HCT116 (cell line): ENCODE measurements around the gene MMS22L. TPM values are rescaled to one million over a fixed set of nuclear protein-coding genes. Genes with fewer than 3 reads are reported as not detected.

ENCODE experiments used
- ATAC-seq: fragments of 200-7000 bp; cut with Tn5 transposase; 2 replicates; pipeline ENCODE4 v1.9.1; 2020; ENCODE audit warnings: mild to moderate bottlenecking, moderate library complexity
- BruUV-seq: library from RNA; stranded (reverse); fragments of 400-500 nt; replicated peaks from 2 replicates; lab custom pipeline; 2021; lab: Mats Ljungman, UMichigan
- CTCF ChIA-PET: fragments of 300-600 bp; sonication (Branson Sonifier 250); formaldehyde crosslinking; loops from one replicate; lab custom pipeline; 2021; ENCODE audit warnings: antibody characterized with exemption; lab: Charles Lee
- POLR2A ChIA-PET: fragments of 300-600, 350-600 bp; sonication (Branson Sonifier 250); formaldehyde crosslinking; loops from one replicate; lab custom pipeline; 2021; ENCODE audit warnings: antibody characterized with exemption; lab: Charles Lee
- RAD21 ChIA-PET, 2 experiments: fragments of 300-600 bp; sonication (Branson Sonifier 250); formaldehyde crosslinking; loops; one replicate each; lab custom pipeline; 2023; ENCODE audit warnings: low total read pairs in 2 of 2; ENCODE audit not compliant: uncharacterized antibody in 2 of 2, unreplicated experiment in 2 of 2, low non-redundant PET in 1 of 2; lab: Charles Lee
- DNase-seq: peaks from one replicate; pipeline ENCODE4 v3.0.0-alpha.2; 2010; ENCODE audit warnings: low read depth, low spot score
- H2AFZ ChIP-seq: fragments of 200-600 bp; shearing (Covaris generic), sonication (generic); 2 replicates; pipeline ENCODE4 v1.6.1; 2017; ENCODE audit warnings: low read depth, mixed run types, mixed read lengths, antibody characterized with exemption, low read length; ENCODE audit not compliant: poor library complexity, severe bottlenecking
- H3K27ac ChIP-seq: 2 replicates; pipeline ENCODE4 v1.5.1; 2012; ENCODE audit warnings: low read depth, low read length
- H3K27me3 ChIP-seq: fragments of 200-600 bp; sonication (generic); 2 replicates; pipeline ENCODE4 v1.6.1; 2016; ENCODE audit warnings: mixed run types, low read length, mixed read lengths; ENCODE audit not compliant: insufficient read depth
- H3K36me3 ChIP-seq, 2 experiments: fragments of 200-500 bp in 1 of 2; fragments of 200-600 bp in 1 of 2; sonication (Bioruptor generic) in 1 of 2; sonication (generic) in 1 of 2; 2 replicates each; pipeline versions ENCODE4 v1.5.1 to v1.6.1; 2014 to 2016; ENCODE audit warnings: low read length in 2 of 2, inconsistent platforms in 1 of 2, mixed read lengths in 1 of 2, mixed run types in 1 of 2; ENCODE audit not compliant: insufficient read depth in 2 of 2, control insufficient read depth in 1 of 2
- H3K4me1 ChIP-seq, 2 experiments: fragments of 200-600 bp in 1 of 2; sonication (generic) in 1 of 2; 2 replicates each; pipeline versions ENCODE4 v1.5.1 to v1.6.1; 2012 to 2017; ENCODE audit warnings: low read length in 2 of 2, inconsistent platforms in 1 of 2, mild to moderate bottlenecking in 1 of 2, mixed read lengths in 1 of 2, mixed run types in 1 of 2, moderate library complexity in 1 of 2; ENCODE audit not compliant: insufficient read depth in 2 of 2, control insufficient read depth in 1 of 2
- H3K4me2 ChIP-seq: fragments of 200-600 bp; sonication (generic); 2 replicates; pipeline ENCODE4 v1.6.1; 2017; ENCODE audit warnings: mixed run types, low read length, mixed read lengths
- H3K4me3 ChIP-seq, 2 experiments: fragments of 200-600 bp in 1 of 2; sonication (generic) in 1 of 2; replicated peaks in 1 of 2; 2 replicates each; pipeline ENCODE4 v1.5.1; 2011 to 2016; ENCODE audit warnings: low read length in 2 of 2, control low read depth in 1 of 2, low read depth in 1 of 2, mild to moderate bottlenecking in 1 of 2, mixed read lengths in 1 of 2, mixed run types in 1 of 2
- H3K79me2 ChIP-seq: fragments of 200-600 bp; sonication (generic); 2 replicates; pipeline ENCODE4 v1.6.1; 2017; ENCODE audit warnings: mild to moderate bottlenecking, mixed run types, low read length, moderate library complexity, mixed read lengths; ENCODE audit not compliant: insufficient read depth
- H3K9ac ChIP-seq: fragments of 200-600 bp; sonication (generic); 2 replicates; pipeline ENCODE4 v1.6.1; 2016; ENCODE audit warnings: low read length, mixed read lengths
- H3K9me2 ChIP-seq: fragments of 200-600 bp; sonication (generic), shearing (Covaris generic); 2 replicates; pipeline ENCODE4 v1.6.1; 2017; ENCODE audit warnings: mixed run types, mild to moderate bottlenecking, moderate library complexity; ENCODE audit not compliant: insufficient read depth
- H3K9me3 ChIP-seq, 2 experiments: fragments of 200-500 bp in 1 of 2; fragments of 200-600 bp in 1 of 2; sonication (Bioruptor generic) in 1 of 2; sonication (generic) in 1 of 2; 2 replicates each; pipeline ENCODE4 v1.6.1; 2014 to 2017; ENCODE audit warnings: low read length in 2 of 2, mixed read lengths in 2 of 2, inconsistent platforms in 1 of 2, low read depth in 1 of 2, mild to moderate bottlenecking in 1 of 2, mixed run types in 1 of 2, moderate library complexity in 1 of 2; ENCODE audit not compliant: control insufficient read depth in 1 of 2, insufficient read depth in 1 of 2
- H4K20me1 ChIP-seq: fragments of 200-600 bp; sonication (generic), shearing (Covaris generic); 2 replicates; pipeline ENCODE4 v1.6.1; 2017; ENCODE audit warnings: mixed run types, mild to moderate bottlenecking, moderate library complexity; ENCODE audit not compliant: insufficient read depth
- CBX3 ChIP-seq: IDR thresholded peaks from 2 replicates; pipeline ENCODE4 v1.6.1; 2012; ENCODE audit warnings: low read depth
- CEBPB ChIP-seq: IDR thresholded peaks from 2 replicates; pipeline ENCODE4 v1.6.1; 2012; ENCODE audit warnings: low read depth
- ELF1 ChIP-seq: IDR thresholded peaks from 2 replicates; pipeline ENCODE4 v1.6.1; 2012; ENCODE audit warnings: low read depth, borderline replicate concordance
- EZH2 ChIP-seq: fragments of 200-600 bp; sonication (generic); IDR thresholded peaks from 2 replicates; pipeline ENCODE4 v1.6.1; 2017; ENCODE audit warnings: antibody characterized with exemption, mixed run types
- EZH2phosphoT487 ChIP-seq: fragments of 200-600 bp; IDR thresholded peaks from 2 replicates; pipeline ENCODE4 v1.6.1; 2018; ENCODE audit warnings: antibody characterized with exemption, borderline replicate concordance
- JUND ChIP-seq: IDR thresholded peaks from 2 replicates; pipeline ENCODE4 v1.6.1; 2012
- POLR2A ChIP-seq: IDR thresholded peaks from 2 replicates; pipeline ENCODE4 v1.7.0; 2011; ENCODE audit warnings: borderline replicate concordance; ENCODE audit not compliant: insufficient read depth, insufficient read length; ENCODE audit errors: extremely low read depth
- POLR2AphosphoS5 ChIP-seq: IDR thresholded peaks from 2 replicates; pipeline ENCODE4 v1.6.1; 2011; ENCODE audit warnings: mild to moderate bottlenecking, low read depth, low read length, moderate library complexity
- RAD21 ChIP-seq: IDR thresholded peaks from 2 replicates; pipeline ENCODE4 v1.6.1; 2012; ENCODE audit warnings: low read depth, mild to moderate bottlenecking
- SP1 ChIP-seq: IDR thresholded peaks from 2 replicates; pipeline ENCODE4 v1.6.1; 2012; ENCODE audit warnings: low read depth
- SRF ChIP-seq: IDR thresholded peaks from 2 replicates; pipeline ENCODE4 v1.6.1; 2012; ENCODE audit warnings: low read depth
- TCF7L2 ChIP-seq: IDR thresholded peaks from 2 replicates; pipeline ENCODE4 v1.7.0; 2011; ENCODE audit warnings: borderline replicate concordance, inconsistent platforms; ENCODE audit not compliant: insufficient read depth, insufficient read length; ENCODE audit errors: extremely low read depth
- YY1 ChIP-seq: IDR thresholded peaks from 2 replicates; pipeline ENCODE4 v1.6.1; 2011; ENCODE audit warnings: low read length, low read depth, moderate library complexity, mild to moderate bottlenecking; ENCODE audit not compliant: insufficient replicate concordance; ENCODE audit errors: extremely low read depth
- ZFX ChIP-seq: fragments of 450-650 bp; IDR thresholded peaks from 2 replicates; pipeline ENCODE4 v1.6.1; 2017
- ZNF274 ChIP-seq: fragments of 200-500 bp; sonication (Bioruptor generic); IDR thresholded peaks from 2 replicates; pipeline ENCODE4 v1.6.1; 2014; ENCODE audit warnings: mild to moderate bottlenecking, low read depth, low read length, inconsistent platforms
- intact Hi-C: fragments of 100-400 bp; cut with micrococcal nuclease; formaldehyde crosslinking; loops from 2 replicates; pipeline ENCODE4 v1.10.0; 2022
- total RNA-seq: library from RNA; stranded (reverse); gene quantifications from one replicate; pipeline ENCODE4 v1.2.1, GENCODE V29; 2021; ENCODE audit not compliant: unreplicated experiment
- TF ChIP-seq, protein P1 (sequence below): IDR thresholded peaks from 2 replicates; pipeline ENCODE4 v1.6.1; 2012; ENCODE audit warnings: low read depth
- TF ChIP-seq, protein P2 (sequence below): IDR thresholded peaks from 2 replicates; pipeline ENCODE4 v1.6.1; 2011; ENCODE audit warnings: mild to moderate bottlenecking, low read length, moderate library complexity; ENCODE audit not compliant: insufficient replicate concordance; ENCODE audit errors: extremely low read depth

MMS22L gene
- total RNA-seq, 1 experiment from 2014 or later = 44.1 TPM

DNA sequence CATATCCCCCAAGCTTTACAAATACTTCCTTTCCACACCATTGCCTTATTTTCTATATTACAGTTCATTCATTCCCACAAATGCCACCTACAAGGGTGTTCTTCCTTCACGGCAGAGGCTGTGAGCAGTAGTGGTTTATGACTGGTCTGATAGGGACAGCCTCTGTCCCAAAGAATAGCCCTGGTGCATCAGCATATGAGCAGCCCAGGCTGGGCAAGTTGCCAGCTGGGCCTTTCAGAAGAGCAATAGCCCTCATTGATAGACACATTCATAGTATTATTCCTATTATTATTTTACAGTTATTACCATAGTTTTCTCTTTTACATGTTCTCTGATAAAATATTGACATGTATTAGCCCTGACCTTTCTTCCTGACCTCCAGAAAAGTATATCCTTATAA lies 149.9 kb downstream of the MMS22L start:
- DNase-seq = no peak
- no peaks in the 10 kb centered on the region for H3K27me3 ChIP-seq
- H3K36me3 ChIP-seq = no peaks in the 10 kb centered on the region
- no peak overlapping the region for H3K9ac ChIP-seq
- no peaks in the 10 kb centered on the region for H4K20me1 ChIP-seq
- H3K4me2 ChIP-seq = no peak overlapping the region
- intact Hi-C loops = no loop called here
- ATAC-seq = no peak
- BruUV-seq = no TSS peak
- POLR2A ChIA-PET = no interaction called here
- H3K4me3 ChIP-seq = no peak overlapping the region
- no peak overlapping the region for H2AFZ ChIP-seq
- no peaks in the 10 kb centered on the region for H3K4me1 ChIP-seq
- H3K9me2 ChIP-seq = no peaks in the 10 kb centered on the region
- CTCF ChIA-PET = no interaction called here
- RAD21 ChIA-PET = no interaction called here
- no peaks in the 10 kb centered on the region for H3K79me2 ChIP-seq
- no peaks in the 10 kb centered on the region for H3K9me3 ChIP-seq
- no peak overlapping the region for H3K27ac ChIP-seq
- TF ChIP-seq SRF (no peak), TCF7L2 (no peak), ZFX (no peak), POLR2A (no peak), SP1 (no peak), CBX3 (no peak), POLR2AphosphoS5 (no peak), EZH2phosphoT487 (no peak), JUND (no peak), RAD21 (no peak), ELF1 (no peak), CEBPB (no peak), EZH2 (no peak), ZNF274 (no peak), YY1 (no peak)
- TF ChIP-seq, protein P1, sequence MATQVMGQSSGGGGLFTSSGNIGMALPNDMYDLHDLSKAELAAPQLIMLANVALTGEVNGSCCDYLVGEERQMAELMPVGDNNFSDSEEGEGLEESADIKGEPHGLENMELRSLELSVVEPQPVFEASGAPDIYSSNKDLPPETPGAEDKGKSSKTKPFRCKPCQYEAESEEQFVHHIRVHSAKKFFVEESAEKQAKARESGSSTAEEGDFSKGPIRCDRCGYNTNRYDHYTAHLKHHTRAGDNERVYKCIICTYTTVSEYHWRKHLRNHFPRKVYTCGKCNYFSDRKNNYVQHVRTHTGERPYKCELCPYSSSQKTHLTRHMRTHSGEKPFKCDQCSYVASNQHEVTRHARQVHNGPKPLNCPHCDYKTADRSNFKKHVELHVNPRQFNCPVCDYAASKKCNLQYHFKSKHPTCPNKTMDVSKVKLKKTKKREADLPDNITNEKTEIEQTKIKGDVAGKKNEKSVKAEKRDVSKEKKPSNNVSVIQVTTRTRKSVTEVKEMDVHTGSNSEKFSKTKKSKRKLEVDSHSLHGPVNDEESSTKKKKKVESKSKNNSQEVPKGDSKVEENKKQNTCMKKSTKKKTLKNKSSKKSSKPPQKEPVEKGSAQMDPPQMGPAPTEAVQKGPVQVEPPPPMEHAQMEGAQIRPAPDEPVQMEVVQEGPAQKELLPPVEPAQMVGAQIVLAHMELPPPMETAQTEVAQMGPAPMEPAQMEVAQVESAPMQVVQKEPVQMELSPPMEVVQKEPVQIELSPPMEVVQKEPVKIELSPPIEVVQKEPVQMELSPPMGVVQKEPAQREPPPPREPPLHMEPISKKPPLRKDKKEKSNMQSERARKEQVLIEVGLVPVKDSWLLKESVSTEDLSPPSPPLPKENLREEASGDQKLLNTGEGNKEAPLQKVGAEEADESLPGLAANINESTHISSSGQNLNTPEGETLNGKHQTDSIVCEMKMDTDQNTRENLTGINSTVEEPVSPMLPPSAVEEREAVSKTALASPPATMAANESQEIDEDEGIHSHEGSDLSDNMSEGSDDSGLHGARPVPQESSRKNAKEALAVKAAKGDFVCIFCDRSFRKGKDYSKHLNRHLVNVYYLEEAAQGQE = no peak
- TF ChIP-seq, protein P2, sequence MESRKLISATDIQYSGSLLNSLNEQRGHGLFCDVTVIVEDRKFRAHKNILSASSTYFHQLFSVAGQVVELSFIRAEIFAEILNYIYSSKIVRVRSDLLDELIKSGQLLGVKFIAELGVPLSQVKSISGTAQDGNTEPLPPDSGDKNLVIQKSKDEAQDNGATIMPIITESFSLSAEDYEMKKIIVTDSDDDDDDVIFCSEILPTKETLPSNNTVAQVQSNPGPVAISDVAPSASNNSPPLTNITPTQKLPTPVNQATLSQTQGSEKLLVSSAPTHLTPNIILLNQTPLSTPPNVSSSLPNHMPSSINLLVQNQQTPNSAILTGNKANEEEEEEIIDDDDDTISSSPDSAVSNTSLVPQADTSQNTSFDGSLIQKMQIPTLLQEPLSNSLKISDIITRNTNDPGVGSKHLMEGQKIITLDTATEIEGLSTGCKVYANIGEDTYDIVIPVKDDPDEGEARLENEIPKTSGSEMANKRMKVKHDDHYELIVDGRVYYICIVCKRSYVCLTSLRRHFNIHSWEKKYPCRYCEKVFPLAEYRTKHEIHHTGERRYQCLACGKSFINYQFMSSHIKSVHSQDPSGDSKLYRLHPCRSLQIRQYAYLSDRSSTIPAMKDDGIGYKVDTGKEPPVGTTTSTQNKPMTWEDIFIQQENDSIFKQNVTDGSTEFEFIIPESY = no peak
